GM21737 (cell line): ENCODE data around the gene ACTL6B.

Source experiments
- ATAC-seq: cut with Tn5 transposase; IDR thresholded peaks from one replicate; pipeline ENCODE4 v1.9.1; 2021; ENCODE audit warnings: mild to moderate bottlenecking, moderate library complexity; ENCODE audit not compliant: unreplicated experiment

Gene ACTL6B

GRCh38 chr7:100629117-100629716, 27.0 kb downstream of the ACTL6B start:
- ATAC-seq = no peak

- ATAC-seq = no peak
These were observed 29.1 kb downstream of the ACTL6B start for GRCh38 chr7:100627238-100627549.

- peak; percentile 84 for ATAC-seq
These were observed 29.6 kb downstream of the ACTL6B start for GRCh38 chr7:100626530-100627237.

DNA sequence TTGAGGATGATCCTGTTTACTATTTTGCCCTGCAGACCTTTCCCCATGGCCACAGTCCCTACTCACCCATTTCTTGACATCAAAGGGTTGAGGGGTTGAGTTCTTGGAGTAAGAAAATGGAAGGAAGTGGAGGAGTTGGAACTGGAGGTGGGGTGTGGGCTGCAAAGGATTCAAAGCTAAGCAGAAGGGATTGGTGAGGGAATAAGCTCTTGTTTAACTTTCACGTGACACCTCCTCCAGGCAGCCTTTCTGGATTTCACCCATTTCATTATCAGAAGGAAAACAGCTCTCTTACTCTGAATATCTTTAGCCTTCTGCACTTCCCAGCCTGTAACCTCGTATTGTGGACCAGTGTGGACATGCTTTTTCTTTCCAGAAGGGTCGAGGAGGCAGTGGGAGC, 30.2 kb downstream of the ACTL6B start:
- no peak for ATAC-seq

- ATAC-seq = no peak
These were observed 32.1 kb downstream of the ACTL6B start for GRCh38 chr7:100623951-100624824.

DNA sequence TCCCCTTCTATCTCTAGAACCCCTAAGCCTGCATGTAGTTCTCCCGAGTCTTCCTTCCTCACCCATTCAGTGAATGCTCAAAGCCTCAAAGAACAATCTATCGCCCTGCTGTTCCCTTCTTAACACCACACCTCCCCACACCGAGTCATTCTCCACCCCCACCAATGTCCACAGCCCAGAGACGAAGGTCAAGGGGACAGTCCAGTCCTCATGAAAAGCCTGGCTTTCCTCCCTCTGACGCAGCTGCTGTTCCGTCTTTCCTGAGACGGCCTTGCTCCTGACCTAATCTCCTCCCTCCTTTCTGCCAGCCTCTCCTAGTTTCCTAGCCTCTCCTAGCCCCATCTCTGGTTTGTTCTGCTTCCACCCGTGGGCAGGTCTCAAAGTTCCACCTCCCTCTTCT, 34.7 kb downstream of the ACTL6B start:
- no peak for ATAC-seq

DNA sequence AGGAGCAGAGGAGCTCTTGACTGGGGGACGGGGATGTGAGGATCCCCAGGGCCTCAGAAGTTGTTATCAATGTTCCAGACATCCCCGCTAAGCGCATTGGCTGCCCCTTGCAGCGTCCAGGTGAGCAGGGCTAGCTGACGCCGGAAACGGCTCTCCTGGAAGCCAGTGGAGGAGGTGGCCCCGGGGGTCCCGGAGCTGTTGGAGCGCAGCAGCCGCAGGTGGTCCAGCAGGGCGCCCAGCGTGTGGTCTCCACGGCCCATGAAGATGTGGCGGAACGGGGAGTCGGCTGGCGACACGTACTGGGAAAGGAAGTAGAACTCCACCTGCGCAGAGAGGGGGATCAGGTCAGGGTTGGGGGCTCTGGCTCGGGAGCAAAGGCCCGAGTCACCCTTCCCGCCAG, 35.4 kb downstream of the ACTL6B start:
- no peak for ATAC-seq

- ATAC-seq = no peak
These were observed 36.0 kb downstream of the ACTL6B start for GRCh38 chr7:100620239-100620638.

- no peak for ATAC-seq
These were observed 41.9 kb downstream of the ACTL6B start for GRCh38 chr7:100614308-100614861.

DNA sequence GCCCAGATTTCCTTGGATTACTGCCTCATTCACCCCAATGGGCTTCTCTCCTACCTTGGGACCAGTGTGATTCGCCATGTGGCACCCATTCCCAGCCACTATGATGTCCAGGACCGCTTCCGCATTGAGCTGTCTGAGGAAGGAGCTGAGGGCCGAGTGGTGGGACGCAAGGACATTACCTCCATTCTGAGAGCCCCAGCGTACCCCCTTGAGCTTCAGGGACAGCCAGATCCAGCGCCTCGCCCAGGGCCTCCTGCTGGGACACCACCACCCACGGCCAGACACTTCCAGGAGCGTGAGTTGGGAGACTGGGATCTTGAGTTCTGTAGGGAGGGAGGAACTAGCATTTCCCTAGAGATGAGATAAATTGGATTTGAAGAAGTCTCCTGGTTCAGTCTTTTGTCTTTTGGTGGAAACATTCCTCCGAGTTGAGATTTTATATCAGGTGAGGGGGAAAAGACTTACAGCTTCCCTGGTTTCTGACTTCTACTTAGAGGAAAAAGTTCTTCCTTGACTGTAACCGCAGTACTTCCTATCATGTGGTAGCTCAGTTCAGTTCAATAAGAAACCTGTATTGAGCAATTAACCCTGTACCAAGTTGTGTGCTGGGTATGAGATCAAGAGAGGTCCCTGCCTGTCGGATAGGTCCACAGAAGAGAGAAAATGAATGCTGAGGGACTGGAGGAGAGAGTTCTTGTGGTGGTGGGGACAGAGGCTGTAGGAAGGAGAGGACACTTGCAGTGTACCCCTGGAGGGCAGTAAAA, 42.7 kb downstream of the ACTL6B start:
- ATAC-seq = no peak

GRCh38 chr7:100612730-100613390, 43.4 kb downstream of the ACTL6B start:
- ATAC-seq = peak; percentile 4

DNA sequence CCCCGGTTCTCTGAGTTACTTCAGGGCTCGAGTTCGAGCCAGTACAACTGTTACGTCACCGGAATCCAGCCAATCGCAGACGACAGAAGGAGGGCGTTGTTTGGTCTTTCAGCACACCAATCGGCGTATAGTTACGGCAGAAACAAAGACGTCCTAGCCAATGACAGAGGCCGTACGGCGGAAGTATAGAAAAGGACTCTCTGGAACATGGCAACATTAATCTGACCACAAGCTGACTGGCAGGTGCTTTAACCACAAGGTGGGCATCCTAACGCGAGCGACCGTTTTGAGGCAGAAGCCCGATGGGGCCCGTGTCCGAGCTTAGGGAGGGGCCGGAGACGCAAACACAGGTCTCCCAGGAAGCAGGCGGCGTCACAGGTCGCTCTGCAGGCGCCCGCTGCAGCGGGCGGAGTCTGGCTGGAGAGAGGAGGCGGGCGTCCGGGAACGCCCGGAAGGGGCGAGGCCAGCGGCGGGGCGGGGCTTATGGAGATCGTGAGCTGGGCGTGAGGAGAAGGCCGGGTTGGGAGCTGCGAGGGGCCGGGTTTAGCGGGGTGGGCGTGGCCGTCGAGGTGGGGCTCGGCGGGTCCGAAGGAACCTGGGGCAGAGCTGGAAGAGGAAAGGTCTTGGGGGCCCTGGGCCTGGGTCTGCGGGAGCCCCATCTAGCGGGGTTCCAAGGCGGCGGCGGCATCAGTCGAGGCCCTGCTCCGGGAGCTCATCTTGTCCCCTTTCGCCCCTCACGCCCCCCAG, 44.1 kb downstream of the ACTL6B start, which contains the start of gene MOSPD3:
TSS of gene MOSPD3 (plus strand) at position 558 of the 747 bp plus-strand sequence. CDS start 252 bp downstream, outside the sequence.
- peak; percentile 92 for ATAC-seq

GRCh38 chr7:100609958-100610357, 46.3 kb downstream of the ACTL6B start:
- ATAC-seq = no peak

DNA sequence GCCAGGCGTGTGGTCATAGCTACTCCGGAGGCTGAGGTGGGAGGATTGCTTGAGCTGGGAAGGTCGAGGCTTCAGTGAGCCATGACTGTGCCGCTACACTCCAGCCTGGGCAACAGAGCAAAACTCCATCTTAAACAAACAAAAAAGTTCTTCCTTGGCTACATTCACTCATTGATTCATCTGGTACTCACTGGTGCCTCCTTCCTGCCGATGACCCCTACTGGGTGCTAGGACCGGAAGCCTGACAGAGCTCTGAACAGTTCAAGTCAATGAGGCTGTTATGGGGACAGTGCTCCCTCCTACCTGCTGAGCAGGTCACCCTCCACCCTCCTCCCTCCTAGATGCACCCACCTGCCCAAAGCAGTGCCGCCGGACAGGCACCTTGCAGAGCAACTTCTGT, 49.1 kb downstream of the ACTL6B start:
- ATAC-seq = no peak

DNA sequence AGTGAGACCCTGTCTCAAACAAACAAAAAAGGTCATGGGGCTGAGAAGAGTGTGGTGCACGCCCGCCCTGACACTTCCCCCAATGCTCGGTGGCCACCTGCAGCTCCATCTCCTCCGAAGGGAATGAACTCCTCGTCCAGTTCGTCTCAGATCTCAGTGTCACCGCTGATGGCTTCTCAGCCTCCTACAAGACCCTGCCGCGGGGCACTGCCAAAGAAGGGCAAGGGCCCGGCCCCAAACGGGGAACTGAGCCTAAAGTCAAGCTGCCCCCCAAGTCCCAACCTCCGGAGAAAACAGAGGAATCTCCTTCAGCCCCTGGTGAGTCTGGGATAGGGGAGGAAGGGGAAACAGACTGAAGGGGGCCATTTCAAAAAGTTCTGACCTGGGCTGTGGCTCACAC, 49.9 kb downstream of the ACTL6B start:
- ATAC-seq = no peak

DNA sequence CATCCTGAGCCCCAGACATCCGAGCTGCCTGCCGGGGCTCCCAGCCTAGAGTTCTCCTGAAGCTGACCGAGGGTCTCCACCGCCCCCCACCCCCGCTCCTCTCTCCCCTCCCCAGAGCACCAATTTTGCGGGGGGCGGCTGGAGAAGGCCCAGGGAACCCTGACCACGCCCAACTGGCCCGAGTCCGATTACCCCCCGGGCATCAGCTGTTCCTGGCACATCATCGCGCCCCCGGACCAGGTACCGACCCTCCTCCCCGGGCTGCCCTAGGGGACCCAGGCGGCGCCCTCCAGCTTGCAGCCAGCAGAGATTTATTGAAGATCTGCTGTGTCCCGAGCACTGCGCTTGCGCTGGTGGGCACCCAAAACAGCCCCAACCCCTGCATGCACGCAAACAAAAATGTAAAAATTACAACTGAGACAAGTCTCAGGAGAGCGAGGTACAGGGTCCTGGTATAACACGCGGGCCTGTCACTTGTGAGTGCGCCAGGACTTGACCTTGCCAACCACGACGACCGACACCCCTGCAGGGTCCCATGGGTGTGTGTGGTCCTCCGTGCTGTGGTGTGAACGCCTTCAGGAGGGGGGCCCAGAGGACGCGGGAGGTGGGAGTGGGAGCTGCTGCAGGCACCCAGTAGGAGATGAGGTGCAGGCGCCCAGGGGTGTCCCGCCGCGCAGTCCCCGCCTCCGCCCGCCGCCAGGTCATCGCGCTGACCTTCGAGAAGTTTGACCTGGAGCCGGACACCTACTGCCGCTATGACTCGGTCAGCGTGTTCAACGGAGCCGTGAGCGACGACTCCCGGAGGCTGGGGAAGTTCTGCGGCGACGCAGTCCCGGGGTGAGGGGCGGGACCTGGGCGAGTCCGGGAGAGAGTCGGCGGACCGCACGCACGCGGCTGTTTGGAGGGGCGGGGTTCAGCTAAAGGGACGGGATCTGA, 51.0 kb downstream of the ACTL6B start:
- ATAC-seq = no peak

DNA sequence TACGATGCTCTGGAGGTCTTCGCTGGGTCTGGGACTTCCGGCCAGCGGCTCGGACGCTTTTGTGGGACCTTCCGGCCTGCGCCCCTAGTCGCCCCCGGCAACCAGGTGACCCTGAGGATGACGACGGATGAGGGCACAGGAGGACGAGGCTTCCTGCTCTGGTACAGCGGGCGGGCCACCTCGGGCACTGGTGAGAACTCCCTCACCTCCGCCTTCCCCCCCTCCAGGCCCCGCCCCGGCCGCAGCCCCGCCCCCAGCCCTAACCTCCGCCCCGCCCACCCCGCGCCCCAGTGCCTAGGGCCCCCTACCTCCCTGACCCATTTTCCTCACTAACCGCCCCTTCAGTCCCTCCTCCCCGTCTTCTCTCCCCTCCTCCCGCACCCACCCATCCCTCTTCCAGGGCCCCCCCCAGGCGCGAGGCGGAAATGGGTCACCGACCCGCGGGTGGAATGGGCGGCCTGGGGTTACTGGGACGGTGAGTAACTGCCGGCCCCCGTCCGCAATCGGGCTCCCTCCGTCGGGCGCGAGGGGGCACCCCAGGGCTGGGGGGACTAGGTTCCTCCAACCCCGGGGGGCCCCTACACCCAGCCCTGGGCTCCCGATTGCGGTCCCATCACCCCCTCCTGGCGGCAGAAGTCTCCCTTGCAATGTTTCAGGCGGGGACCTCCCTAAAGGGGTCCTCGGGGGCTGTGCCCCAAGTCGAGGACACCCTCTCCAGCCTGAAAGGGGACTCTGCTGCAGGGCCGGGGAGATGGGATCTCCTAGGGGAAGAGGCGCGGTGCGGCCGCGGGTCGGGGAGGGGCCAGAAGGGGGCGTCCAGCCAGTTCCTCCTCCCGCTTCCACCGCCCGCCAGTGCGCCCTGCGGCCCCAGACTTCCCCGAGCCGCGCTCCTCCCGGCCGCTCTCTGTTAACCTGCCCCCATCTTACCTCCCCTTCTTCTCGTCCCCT, 51.9 kb downstream of the ACTL6B start:
- peak; percentile 46 for ATAC-seq

GRCh38 chr7:100603726-100604027, 52.6 kb downstream of the ACTL6B start:
- no peak for ATAC-seq
